Gastroesophageal sphincter (tissue), 4 donors: ENCODE results near the gene TEX48. TPM values are rescaled to one million over a fixed set of nuclear protein-coding genes. Genes with fewer than 3 reads are reported as not detected.

ENCODE experiments used
- ATAC-seq: fragments of 150-250 bp; one replicate; pipeline ENCODE4 v1.9.1; 2016; ENCODE audit warnings: mild to moderate bottlenecking, moderate library complexity
- H3K27ac ChIP-seq, 4 donors: fragments of 200-600 bp; sonication (generic) in 3 of 4; 1 replicate in 3 of 4; 2 replicates in 1 of 4; pipeline ENCODE4 v1.5.1; 2016 to 2019
- H3K27me3 ChIP-seq: fragments of 200-600 bp; sonication (generic); one replicate; pipeline ENCODE4 v1.5.1; 2019
- H3K36me3 ChIP-seq, 2 donors: fragments of 200-600 bp; sonication (generic); one replicate each; pipeline ENCODE4 v1.5.1; 2019; ENCODE audit warnings: control low read depth in 1 of 2
- H3K4me1 ChIP-seq, 3 donors: fragments of 200-600 bp; sonication (generic); 1 replicate in 2 of 3; 2 replicates in 1 of 3; pipeline ENCODE4 v1.5.1; 2016 to 2019; ENCODE audit warnings: control low read depth in 2 of 3
- H3K4me3 ChIP-seq, 2 donors: fragments of 200-600 bp; sonication (generic); one replicate each; pipeline ENCODE4 v1.5.1; 2019; ENCODE audit warnings: mild to moderate bottlenecking in 1 of 2, moderate library complexity in 1 of 2
- H3K9me3 ChIP-seq, 3 donors: fragments of 200-600 bp; sonication (generic); one replicate each; pipeline ENCODE4 v1.5.1; 2017 to 2019; ENCODE audit warnings: control low read depth in 2 of 3
- EP300 ChIP-seq: sonication (generic); formaldehyde crosslinking; IDR thresholded peaks from one replicate; pipeline ENCODE4 v1.6.1; 2017; ENCODE audit warnings: antibody characterized with exemption, mild to moderate bottlenecking
- POLR2A ChIP-seq, 2 donors: fragments of 450-650 bp; IDR thresholded peaks; one replicate each; pipeline ENCODE4 v1.6.1; 2017; ENCODE audit warnings: antibody characterized with exemption in 2 of 2, mild to moderate bottlenecking in 2 of 2, moderate library complexity in 1 of 2
- POLR2AphosphoS5 ChIP-seq: sonication (generic); formaldehyde crosslinking; IDR thresholded peaks from one replicate; pipeline ENCODE4 v1.6.1; 2017; ENCODE audit warnings: antibody characterized with exemption
- WGBS, 2 donors: methylation state at CpG; one replicate each; pipeline ENCODE4 v1.1.5; 2018; ENCODE audit warnings: low coverage in 1 of 2; 5-methylcytosine and 5-hydroxymethylcytosine counted together
- total RNA-seq, 4 donors: library from RNA; depleted of rRNA; stranded (reverse); fragments of >200 nt; gene quantifications; one replicate each; pipeline ENCODE4 v1.1.0, GENCODE V29; 2016
- TF ChIP-seq, protein P1 (sequence below), 4 experiments: fragments of 200-600 bp in 2 of 4; fragments of 450-650 bp in 2 of 4; sonication (generic) in 1 of 4; IDR thresholded peaks; one replicate each; pipeline ENCODE4 v1.5.1; 2017 to 2019; ENCODE audit warnings: antibody characterized with exemption in 4 of 4, mild to moderate bottlenecking in 2 of 4, moderate library complexity in 2 of 4

Gene TEX48
- total RNA-seq, 4 donors from 2014 or later, result not detected

DNA sequence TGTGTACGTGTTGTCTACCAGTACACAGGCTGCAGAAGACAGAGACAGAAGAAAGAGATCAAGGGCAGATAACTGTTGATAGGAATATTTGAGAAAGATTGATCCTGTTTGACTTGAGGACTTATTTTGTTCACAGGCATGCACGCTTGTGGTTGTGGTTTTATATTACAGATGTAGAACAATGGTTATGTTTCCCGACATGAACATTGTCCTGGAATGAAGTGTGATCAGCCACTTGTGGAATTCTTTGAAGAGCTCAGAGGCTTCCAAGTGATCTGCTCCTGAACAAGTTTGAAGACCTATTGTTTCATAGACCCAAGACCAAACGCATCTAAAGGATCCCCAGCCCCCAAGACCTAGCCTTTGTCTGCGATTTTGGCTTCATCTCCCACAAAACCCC is 38.1 kb downstream of the TEX48 start:
- Histone ChIP-seq H3K27me3 (no peaks in the 10 kb centered on the region), H3K36me3 (peaks cover 0 to 93% of the 10 kb centered on the region in 2 donors), H3K27ac (no peak overlapping the region), H3K4me1 (no peaks in the 10 kb centered on the region), H3K9me3 (no peaks in the 10 kb centered on the region), H3K4me3 (no peak overlapping the region)
- no peak for TF ChIP-seq POLR2AphosphoS5
- TF ChIP-seq, protein P1, sequence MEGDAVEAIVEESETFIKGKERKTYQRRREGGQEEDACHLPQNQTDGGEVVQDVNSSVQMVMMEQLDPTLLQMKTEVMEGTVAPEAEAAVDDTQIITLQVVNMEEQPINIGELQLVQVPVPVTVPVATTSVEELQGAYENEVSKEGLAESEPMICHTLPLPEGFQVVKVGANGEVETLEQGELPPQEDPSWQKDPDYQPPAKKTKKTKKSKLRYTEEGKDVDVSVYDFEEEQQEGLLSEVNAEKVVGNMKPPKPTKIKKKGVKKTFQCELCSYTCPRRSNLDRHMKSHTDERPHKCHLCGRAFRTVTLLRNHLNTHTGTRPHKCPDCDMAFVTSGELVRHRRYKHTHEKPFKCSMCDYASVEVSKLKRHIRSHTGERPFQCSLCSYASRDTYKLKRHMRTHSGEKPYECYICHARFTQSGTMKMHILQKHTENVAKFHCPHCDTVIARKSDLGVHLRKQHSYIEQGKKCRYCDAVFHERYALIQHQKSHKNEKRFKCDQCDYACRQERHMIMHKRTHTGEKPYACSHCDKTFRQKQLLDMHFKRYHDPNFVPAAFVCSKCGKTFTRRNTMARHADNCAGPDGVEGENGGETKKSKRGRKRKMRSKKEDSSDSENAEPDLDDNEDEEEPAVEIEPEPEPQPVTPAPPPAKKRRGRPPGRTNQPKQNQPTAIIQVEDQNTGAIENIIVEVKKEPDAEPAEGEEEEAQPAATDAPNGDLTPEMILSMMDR (IDR thresholded peaks at IDR 0.05), result no peak
- TF ChIP-seq EP300, result no peak
- TF ChIP-seq POLR2A (IDR thresholded peaks at IDR 0.05), result no peak
- ATAC-seq, result no peak
- 89 to 95% methylated on average over 3 to 5 of the region's 5 CpGs for WGBS, 2 donors

- H3K4me1 ChIP-seq, result no peaks in the 10 kb centered on the region
- H3K4me3 ChIP-seq, result no peak overlapping the region
- no peak overlapping the region for H3K27ac ChIP-seq
- peaks cover 0 to 93% of the 10 kb centered on the region in 2 donors for H3K36me3 ChIP-seq
- TF ChIP-seq EP300, result no peak
- TF ChIP-seq POLR2AphosphoS5, result no peak
- no peak for TF ChIP-seq POLR2A (IDR thresholded peaks at IDR 0.05)
- TF ChIP-seq, protein P1 (IDR thresholded peaks at IDR 0.05), result no peak
- no peaks in the 10 kb centered on the region for H3K27me3 ChIP-seq
- WGBS, 2 donors, result 60 to 100% methylated on average over 1 to 2 of the region's 8 CpGs
- no peaks in the 10 kb centered on the region for H3K9me3 ChIP-seq
- no peak for ATAC-seq
These were observed 39.0 kb downstream of the TEX48 start for GRCh38 chr9:114643001-114643400.

GRCh38 chr9:114641967-114642366 is 40.0 kb downstream of the TEX48 start:
- no peaks in the 10 kb centered on the region for H3K9me3 ChIP-seq
- no peaks in the 10 kb centered on the region for H3K4me1 ChIP-seq
- TF ChIP-seq EP300 (no peak), POLR2A (IDR thresholded peaks at IDR 0.05) (no peak), POLR2AphosphoS5 (no peak)
- TF ChIP-seq, protein P1 (IDR thresholded peaks at IDR 0.05), result no peak
- no peak for ATAC-seq
- peaks cover 0 to 96% of the 10 kb centered on the region in 2 donors for H3K36me3 ChIP-seq
- 58 to 67% methylated on average over 1 of the region's 1 CpG for WGBS, 2 donors
- no peaks in the 10 kb centered on the region for H3K27me3 ChIP-seq
- no peak overlapping the region for H3K27ac ChIP-seq
- H3K4me3 ChIP-seq, result no peak overlapping the region

- 92 to 100% methylated on average over 2 to 3 of the region's 8 CpGs for WGBS, 2 donors
- TF ChIP-seq POLR2A (IDR thresholded peaks at IDR 0.05) (no peak), EP300 (no peak), POLR2AphosphoS5 (no peak)
- TF ChIP-seq, protein P1 (IDR thresholded peaks at IDR 0.05), result no peak
- peaks cover 0 to 100% of the 10 kb centered on the region in 2 donors for H3K36me3 ChIP-seq
- no peak for ATAC-seq
- H3K4me1 ChIP-seq, result no peaks in the 10 kb centered on the region
- H3K27me3 ChIP-seq, result no peaks in the 10 kb centered on the region
- H3K9me3 ChIP-seq, result no peaks in the 10 kb centered on the region
- no peak overlapping the region for H3K4me3 ChIP-seq
- no peak overlapping the region for H3K27ac ChIP-seq
These were observed 43.6 kb downstream of the TEX48 start for GRCh38 chr9:114638404-114638803.

GRCh38 chr9:114634387-114634786 is 47.6 kb downstream of the TEX48 start:
- H3K9me3 ChIP-seq, result no peaks in the 10 kb centered on the region
- TF ChIP-seq EP300 (no peak), POLR2AphosphoS5 (no peak), POLR2A (IDR thresholded peaks at IDR 0.05) (no peak)
- TF ChIP-seq, protein P1 (IDR thresholded peaks at IDR 0.05), result no peak
- H3K36me3 ChIP-seq, result peaks cover 4 to 100% of the 10 kb centered on the region in 2 donors
- no peaks in the 10 kb centered on the region for H3K27me3 ChIP-seq
- no peak overlapping the region for H3K4me3 ChIP-seq
- ATAC-seq, result no peak
- H3K27ac ChIP-seq, result no peak overlapping the region
- no CpG with 5 or more reads among the region's 6 CpGs for WGBS, 2 donors
- H3K4me1 ChIP-seq, result no peaks in the 10 kb centered on the region
